ENCODE data around the gene RNU1-2. TPM values are rescaled to one million over a fixed set of nuclear protein-coding genes. Genes with fewer than 3 reads are reported as not detected.
"Not testable (repeated sequence)": the region's sequence is repeated elsewhere in the genome, so short reads cannot be mapped to it uniquely, and the experiment has no call there.

Gene RNU1-2
- total RNA-seq, 2 experiments from 2014 or later = 1,730 to 2,232 TPM

DNA sequence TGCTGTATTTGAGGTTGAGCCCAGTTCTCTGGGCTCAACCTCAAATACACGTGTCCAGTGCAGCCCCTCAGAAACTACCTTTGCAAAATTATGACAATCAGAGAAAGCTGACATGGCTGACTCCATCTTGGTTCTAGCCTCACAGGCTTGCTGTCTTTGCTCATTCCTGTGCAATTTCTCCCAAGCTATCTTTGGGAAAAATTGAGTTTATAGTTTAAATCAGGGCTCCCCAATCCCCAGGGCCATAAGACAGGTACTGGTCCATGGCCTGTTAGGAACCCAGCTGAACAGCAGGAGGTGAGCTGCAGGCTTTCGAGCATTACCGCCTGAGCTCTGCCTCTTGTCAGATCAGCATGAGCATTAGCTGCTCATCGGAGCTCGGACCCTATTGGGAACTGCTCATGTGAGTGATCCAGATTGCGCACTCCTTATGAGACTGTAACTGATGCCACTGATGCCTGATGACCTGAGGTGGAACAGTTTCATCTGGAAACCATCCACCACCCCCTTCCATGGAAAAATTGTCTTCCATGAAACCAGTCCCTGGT is 2.7 kb upstream of the RNU1-2 start:
- H3K36me3 Mint-ChIP-seq (ENCODE audit: low read depth); H3K9me3 Mint-ChIP-seq (ENCODE audit: insufficient read depth); H3K27ac Mint-ChIP-seq; DNase-seq; ATAC-seq; CTCF ChIA-PET; H3K4me3 Mint-ChIP-seq: not testable (repeated sequence)
- POLR2A ChIA-PET = interaction anchor here (1.2 to 1.3 kb wide), 2 partner anchors 12 to 379 kb away, joined by 3 to 7 read pairs; partner anchors contain the start of gene RNU1-1
- Mint-ChIP-seq H3K4me1 (ENCODE audit: low read depth) (peaks cover 32% of the 10 kb centered on the region), H3K27me3 (ENCODE audit: low read depth) (peaks cover 27% of the 10 kb centered on the region)

DNA sequence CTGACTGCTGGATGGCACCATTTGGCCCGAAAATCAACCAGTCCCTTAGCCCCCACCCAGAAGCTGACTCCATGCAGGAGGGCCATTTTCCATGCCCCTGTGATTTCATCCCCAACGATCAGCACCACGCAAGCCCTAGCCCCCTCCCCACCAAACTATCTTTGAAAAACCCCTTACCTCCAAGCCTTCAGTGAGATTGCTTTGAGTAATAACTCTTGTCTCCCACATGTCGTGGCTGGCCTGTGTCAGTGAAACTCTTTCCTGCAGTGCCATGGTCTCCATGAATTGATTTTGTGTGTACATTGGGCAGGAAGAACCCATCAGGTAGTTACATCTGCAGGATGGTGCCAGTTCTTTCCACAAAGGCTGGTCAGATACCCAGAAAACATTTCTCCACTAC is 2.0 kb upstream of the RNU1-2 start:
- Mint-ChIP-seq H3K4me1 (ENCODE audit: low read depth) (peaks cover 32% of the 10 kb centered on the region), H3K27me3 (ENCODE audit: low read depth) (peaks cover 22% of the 10 kb centered on the region)
- DNase-seq; H3K36me3 Mint-ChIP-seq (ENCODE audit: low read depth); CTCF ChIA-PET; POLR2A ChIA-PET; ATAC-seq; H3K9me3 Mint-ChIP-seq (ENCODE audit: insufficient read depth); H3K4me3 Mint-ChIP-seq; H3K27ac Mint-ChIP-seq: not testable (repeated sequence)

DNA sequence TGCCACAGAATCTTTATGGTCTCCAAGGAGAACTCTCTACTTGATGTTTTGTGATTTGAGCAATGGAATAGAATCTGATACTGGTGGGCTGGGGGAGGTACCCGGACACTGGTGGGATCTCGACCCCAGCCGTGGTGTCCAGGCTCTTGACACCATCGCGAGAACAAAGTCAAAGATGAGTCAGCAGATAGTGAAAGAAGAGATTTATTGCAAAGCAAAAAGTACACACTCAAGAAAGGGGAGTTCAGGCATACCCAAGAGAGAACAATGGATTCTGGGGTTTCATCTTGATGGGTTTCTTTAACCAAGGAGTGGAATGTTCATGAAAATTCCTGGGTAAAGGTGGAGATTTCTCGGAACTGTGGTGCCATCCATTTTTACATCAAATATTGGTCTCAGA is 1.4 kb upstream of the RNU1-2 start:
- CTCF ChIA-PET; ATAC-seq; POLR2A ChIA-PET; H3K4me3 Mint-ChIP-seq; DNase-seq; H3K36me3 Mint-ChIP-seq (ENCODE audit: low read depth); H3K9me3 Mint-ChIP-seq (ENCODE audit: insufficient read depth): not testable (repeated sequence)
- Mint-ChIP-seq H3K27me3 (ENCODE audit: low read depth) (peaks cover 19% of the 10 kb centered on the region), H3K27ac (peak overlapping the region; percentile 30), H3K4me1 (ENCODE audit: low read depth) (peaks cover 28% of the 10 kb centered on the region)

DNA sequence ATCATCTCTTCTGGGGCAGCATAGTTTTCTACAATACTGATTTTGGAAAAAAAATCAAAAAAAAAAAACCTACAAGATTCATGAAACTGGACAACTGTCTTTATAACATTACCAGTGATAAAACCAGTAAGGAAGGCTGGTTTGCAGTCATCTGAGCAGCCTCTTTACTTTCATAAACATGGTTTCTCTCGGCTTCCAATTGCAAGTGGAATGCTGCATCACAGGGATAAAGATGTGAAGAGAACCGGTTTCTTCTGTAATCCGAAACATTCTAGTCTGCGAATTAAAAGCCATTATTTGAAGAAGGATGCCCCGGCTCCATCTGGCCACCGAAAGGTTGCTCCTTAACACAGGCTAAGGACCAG is 565 bp upstream of the RNU1-2 start:
- H3K9me3 Mint-ChIP-seq (ENCODE audit: insufficient read depth); ATAC-seq; CTCF ChIA-PET; H3K36me3 Mint-ChIP-seq (ENCODE audit: low read depth); DNase-seq: not testable (repeated sequence)
- POLR2A ChIA-PET = interaction anchor here (2.5 kb wide), 1 partner anchor 9 kb away, joined by 37 read pairs; no protein-coding TSS in a partner anchor
- H3K4me1 Mint-ChIP-seq (ENCODE audit: low read depth) = peaks cover 20% of the 10 kb centered on the region
- peak overlapping the region; percentile 70 for H3K4me3 Mint-ChIP-seq
- peak overlapping the region; percentile 100 for H3K27ac Mint-ChIP-seq
- H3K27me3 Mint-ChIP-seq (ENCODE audit: low read depth) = peaks cover 13% of the 10 kb centered on the region

DNA sequence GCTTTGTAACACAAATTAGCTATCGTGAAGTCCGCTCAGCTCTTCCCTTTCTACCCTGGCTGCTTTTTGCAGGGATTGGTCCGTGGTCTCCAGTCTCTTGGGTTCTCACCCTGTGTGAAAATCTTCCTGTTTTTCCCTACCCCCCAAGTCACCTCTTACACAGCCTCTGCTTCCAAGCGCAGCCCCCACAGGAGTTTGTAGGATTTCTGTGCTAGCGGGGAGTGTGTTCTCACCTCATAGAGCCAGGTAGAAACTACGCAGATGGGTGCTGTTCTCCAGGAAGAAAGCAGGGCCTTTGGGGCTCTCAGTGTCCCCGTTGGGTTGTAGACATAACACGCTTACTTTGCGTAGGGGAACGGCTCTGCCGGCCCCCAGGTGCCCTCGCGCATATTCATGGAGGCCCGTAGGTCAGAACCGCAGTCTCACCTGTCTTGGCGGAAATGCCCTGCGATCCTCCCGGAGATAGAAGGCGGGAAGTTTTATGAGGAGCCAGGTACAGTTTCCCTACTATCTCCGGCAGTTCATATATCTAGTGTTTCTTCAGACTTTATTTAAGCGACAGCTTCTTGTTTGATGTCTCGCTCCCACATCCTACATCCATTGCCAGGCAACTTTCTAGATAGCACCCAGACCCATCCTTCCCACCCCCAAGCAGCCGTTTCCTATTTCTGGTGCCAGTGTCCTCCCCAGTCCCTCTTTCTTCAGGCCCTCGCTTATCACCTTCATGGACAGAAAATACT is 706 bp downstream of the RNU1-2 start:
- POLR2A ChIA-PET = interaction anchor here (0.7 to 2.5 kb wide), 8 partner anchors 8 to 383 kb away, joined by 3 to 37 read pairs (median 3); partner anchors contain the start of gene CROCC
- H3K36me3 Mint-ChIP-seq (ENCODE audit: low read depth); CTCF ChIA-PET; H3K27me3 Mint-ChIP-seq (ENCODE audit: low read depth); H3K9me3 Mint-ChIP-seq (ENCODE audit: insufficient read depth): not testable (repeated sequence)
- ATAC-seq (peak; percentile 29), DNase-seq (peak; percentile 78)
- H3K4me3 Mint-ChIP-seq = peak overlapping the region; percentile 70
- peak overlapping the region; percentile 100 for H3K27ac Mint-ChIP-seq
- peaks cover 18% of the 10 kb centered on the region for H3K4me1 Mint-ChIP-seq (ENCODE audit: low read depth)

DNA sequence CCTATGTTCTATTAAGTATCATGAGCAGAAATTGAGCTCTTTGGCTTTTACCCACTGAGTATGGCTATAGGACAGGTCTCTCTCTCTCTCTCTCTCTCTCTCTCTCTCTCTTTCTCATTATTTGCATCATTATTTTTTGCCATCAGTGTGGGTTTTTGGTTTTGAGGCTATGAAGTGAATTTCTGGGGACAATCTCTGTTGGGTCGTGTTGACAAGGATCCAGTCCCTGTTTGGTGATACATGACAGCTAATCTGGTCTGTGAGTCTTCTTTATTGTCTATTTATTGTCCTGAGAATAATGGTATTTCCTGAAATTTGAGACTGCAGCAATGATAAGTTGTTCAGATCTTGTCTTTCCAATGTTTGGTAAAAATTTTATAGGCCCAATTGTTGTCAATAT is 1.9 kb downstream of the RNU1-2 start:
- peaks cover 18% of the 10 kb centered on the region for H3K4me1 Mint-ChIP-seq (ENCODE audit: low read depth)
- H3K36me3 Mint-ChIP-seq (ENCODE audit: low read depth); ATAC-seq; DNase-seq; H3K27me3 Mint-ChIP-seq (ENCODE audit: low read depth); CTCF ChIA-PET; H3K9me3 Mint-ChIP-seq (ENCODE audit: insufficient read depth); POLR2A ChIA-PET: not testable (repeated sequence)
- H3K4me3 Mint-ChIP-seq = peak overlapping the region; percentile 45
- H3K27ac Mint-ChIP-seq = peak overlapping the region; percentile 62

DNA sequence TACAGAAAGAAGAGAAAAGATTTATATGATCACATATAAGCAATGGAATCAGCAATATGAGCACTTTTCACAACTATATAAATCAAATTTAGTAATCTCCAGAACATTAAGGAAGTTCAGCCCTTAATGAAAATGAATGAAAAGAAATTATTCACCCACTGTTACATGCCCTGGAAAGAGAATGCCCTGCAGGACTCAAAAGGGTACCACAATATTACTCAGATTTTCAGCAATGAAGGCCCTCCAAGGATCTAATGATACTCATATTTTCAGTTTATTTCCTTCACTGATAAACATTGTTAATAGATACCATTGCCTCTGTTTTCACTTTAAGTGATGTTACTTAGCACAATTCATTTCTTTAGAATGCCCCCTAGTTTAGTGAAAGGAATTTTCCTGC is 2.5 kb downstream of the RNU1-2 start:
- POLR2A ChIA-PET; H3K36me3 Mint-ChIP-seq (ENCODE audit: low read depth); ATAC-seq; H3K4me3 Mint-ChIP-seq; DNase-seq; H3K27me3 Mint-ChIP-seq (ENCODE audit: low read depth); H3K27ac Mint-ChIP-seq; CTCF ChIA-PET; H3K9me3 Mint-ChIP-seq (ENCODE audit: insufficient read depth): not testable (repeated sequence)
- H3K4me1 Mint-ChIP-seq (ENCODE audit: low read depth) = peaks cover 18% of the 10 kb centered on the region

DNA sequence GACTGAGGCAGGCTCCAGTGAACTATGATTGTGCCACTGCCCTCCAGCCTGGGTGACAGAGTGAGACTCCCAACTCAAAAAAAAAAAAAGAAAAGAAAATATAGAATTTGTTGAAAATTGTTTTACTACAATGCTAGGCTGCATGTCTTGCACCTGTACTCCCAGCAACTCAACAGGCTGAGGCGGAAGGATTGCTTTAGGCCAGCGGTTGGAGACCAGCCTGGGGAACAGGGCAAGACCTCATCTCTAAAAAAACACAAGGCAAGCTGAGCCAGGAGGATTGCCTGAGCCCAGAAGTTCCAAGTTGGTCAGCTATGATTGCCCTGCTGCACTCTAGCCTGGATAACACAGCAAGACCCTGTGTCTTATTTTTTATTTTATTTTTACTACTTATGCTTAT is 3.2 kb downstream of the RNU1-2 start:
- H3K9me3 Mint-ChIP-seq (ENCODE audit: insufficient read depth); H3K36me3 Mint-ChIP-seq (ENCODE audit: low read depth); H3K4me3 Mint-ChIP-seq; ATAC-seq; H3K27me3 Mint-ChIP-seq (ENCODE audit: low read depth); DNase-seq; H3K27ac Mint-ChIP-seq; CTCF ChIA-PET: not testable (repeated sequence)
- POLR2A ChIA-PET = interaction anchor here (1.3 kb wide), 1 partner anchor 272 kb away, joined by 3 read pairs; no protein-coding TSS in a partner anchor
- peaks cover 18% of the 10 kb centered on the region for H3K4me1 Mint-ChIP-seq (ENCODE audit: low read depth)

DNA sequence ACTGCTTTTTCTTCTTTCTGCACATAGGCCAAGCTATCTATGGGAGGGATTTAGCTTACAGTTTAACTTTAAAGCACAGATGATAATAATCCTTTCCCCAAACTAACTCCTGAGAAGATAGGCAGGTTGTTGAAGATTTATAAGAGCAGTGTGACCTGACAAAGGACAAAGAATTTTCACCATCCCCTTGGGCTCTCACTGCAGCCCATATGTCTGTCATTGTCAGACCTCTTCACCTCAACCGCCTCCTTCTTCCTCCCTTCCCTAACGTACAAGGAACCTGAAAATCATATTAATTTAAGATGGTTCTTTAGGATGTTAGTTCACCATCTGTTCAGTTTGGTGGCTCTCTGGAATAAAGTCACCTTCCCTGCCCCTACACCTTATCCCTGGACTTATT is 5.0 kb downstream of the RNU1-2 start:
- DNase-seq (no peak), ATAC-seq (no peak)
- H3K9me3 Mint-ChIP-seq (ENCODE audit: insufficient read depth) = no peaks in the 10 kb centered on the region
- ChIA-PET CTCF (no interaction called here), POLR2A (no interaction called here)
- no peaks in the 10 kb centered on the region for H3K36me3 Mint-ChIP-seq (ENCODE audit: low read depth)
- no peaks in the 10 kb centered on the region for H3K27me3 Mint-ChIP-seq (ENCODE audit: low read depth)
- peaks cover 18% of the 10 kb centered on the region for H3K4me1 Mint-ChIP-seq (ENCODE audit: low read depth)
- H3K4me3 Mint-ChIP-seq = no peak overlapping the region
- no peak overlapping the region for H3K27ac Mint-ChIP-seq

DNA sequence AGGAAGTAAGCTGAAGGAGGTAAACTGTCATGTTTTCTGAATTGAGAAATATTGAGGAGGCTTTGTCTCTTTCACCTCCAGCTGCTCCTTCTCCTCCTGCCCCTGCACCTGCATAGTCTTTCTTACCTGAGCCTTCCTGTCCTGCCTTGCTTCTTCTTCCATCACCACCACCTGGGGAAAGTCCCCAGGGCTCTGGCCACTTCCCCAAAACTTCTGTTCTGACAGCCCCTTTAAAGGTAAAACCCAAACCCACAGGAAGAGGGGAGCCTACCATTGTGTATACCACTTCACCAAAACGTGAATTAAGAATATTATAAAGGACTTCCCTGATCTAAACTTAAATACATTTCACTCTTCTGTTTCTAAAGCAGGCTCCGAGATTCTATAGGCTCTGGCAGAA is 5.6 kb downstream of the RNU1-2 start:
- H3K27me3 Mint-ChIP-seq (ENCODE audit: low read depth); DNase-seq; H3K36me3 Mint-ChIP-seq (ENCODE audit: low read depth); ATAC-seq; CTCF ChIA-PET; POLR2A ChIA-PET; H3K9me3 Mint-ChIP-seq (ENCODE audit: insufficient read depth): not testable (repeated sequence)
- peaks cover 16% of the 10 kb centered on the region for H3K4me1 Mint-ChIP-seq (ENCODE audit: low read depth)
- peak overlapping the region; percentile 18 for H3K27ac Mint-ChIP-seq
- H3K4me3 Mint-ChIP-seq = peak overlapping the region; percentile 3

DNA sequence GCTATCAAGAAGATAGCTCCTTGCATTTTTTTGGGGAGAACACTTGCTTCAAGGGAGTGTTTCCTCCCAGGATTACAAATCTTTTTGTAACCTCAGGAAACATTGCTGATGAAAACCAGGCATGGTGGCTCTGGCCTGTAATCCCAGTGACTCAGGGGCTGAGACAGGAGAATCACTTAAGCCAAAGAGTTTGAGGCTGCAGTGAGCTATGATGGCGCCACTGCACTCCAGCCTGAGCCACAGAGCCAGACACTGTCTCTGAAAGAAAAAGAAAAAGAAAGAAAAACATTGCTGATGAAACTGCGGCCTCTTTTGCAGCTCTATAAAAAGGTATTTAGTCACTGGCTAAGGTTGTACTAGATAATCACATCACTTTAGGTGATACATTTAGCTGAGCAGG is 7.3 kb downstream of the RNU1-2 start:
- POLR2A ChIA-PET = no interaction called here
- DNase-seq (no peak), ATAC-seq (no peak)
- Mint-ChIP-seq H3K27ac (no peak overlapping the region), H3K27me3 (ENCODE audit: low read depth) (no peaks in the 10 kb centered on the region), H3K4me1 (ENCODE audit: low read depth) (peaks cover 9% of the 10 kb centered on the region), H3K9me3 (ENCODE audit: insufficient read depth) (no peaks in the 10 kb centered on the region), H3K4me3 (no peak overlapping the region), H3K36me3 (ENCODE audit: low read depth) (peaks cover 4% of the 10 kb centered on the region)
- CTCF ChIA-PET = interaction anchor here (0.7 to 3.3 kb wide), 4 partner anchors 13 to 214 kb away, joined by 3 to 11 read pairs (median 4); no protein-coding TSS in a partner anchor

DNA sequence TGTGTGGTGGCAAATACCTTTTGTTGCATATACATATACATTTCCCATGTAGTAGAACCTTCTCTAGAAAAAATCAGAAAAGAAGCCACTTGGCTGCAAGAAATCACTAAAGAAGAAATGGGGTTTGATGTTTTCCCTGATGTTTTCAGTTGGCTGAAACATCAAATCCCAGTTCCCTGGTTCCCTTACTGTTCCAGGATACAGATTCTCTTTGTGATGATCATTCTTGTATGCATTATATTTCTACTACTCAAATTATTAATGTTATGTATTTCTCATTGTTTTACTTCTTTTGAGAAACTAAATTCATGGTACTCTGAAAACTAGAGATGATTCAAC is 7.6 kb downstream of the RNU1-2 start:
- Mint-ChIP-seq H3K36me3 (ENCODE audit: low read depth) (peaks cover 4% of the 10 kb centered on the region), H3K27me3 (ENCODE audit: low read depth) (no peaks in the 10 kb centered on the region), H3K27ac (no peak overlapping the region), H3K9me3 (ENCODE audit: insufficient read depth) (no peaks in the 10 kb centered on the region), H3K4me1 (ENCODE audit: low read depth) (peaks cover 6% of the 10 kb centered on the region), H3K4me3 (no peak overlapping the region)
- no peak for DNase-seq
- ChIA-PET CTCF (interaction anchor here (0.7 to 3.3 kb wide), 4 partner anchors 13 to 1308 kb away, joined by 3 to 11 read pairs (median 4); no protein-coding TSS in a partner anchor), POLR2A (interaction anchor here (0.7 to 3.1 kb wide), 2 partner anchors 11 to 26 kb away, joined by 3 to 24 read pairs; no protein-coding TSS in a partner anchor)
- no peak for ATAC-seq

Measured in activated CD8-positive, alpha-beta T cell treated with anti-CD3 and anti-CD28 coated beads, Interleukin-2, amount 10 ng/mL, durations not matched to agents 7 days and 5 days (primary cell).